Muscle layer of duodenum (tissue), 2 donors: ENCODE data around the gene TNFRSF18.

ENCODE experiments used
- H3K27ac ChIP-seq: one replicate; pipeline ENCODE4 v1.7.0; 2013; ENCODE audit warnings: mild to moderate bottlenecking, low read length
- H3K27me3 ChIP-seq: one replicate; pipeline ENCODE4 v1.7.0; 2013; ENCODE audit warnings: low read depth, mild to moderate bottlenecking, control low read depth, low read length
- H3K36me3 ChIP-seq, 2 donors: one replicate each; pipeline ENCODE4 v1.7.0; 2013; ENCODE audit warnings: low read length in 2 of 2, control low read depth in 1 of 2, mild to moderate bottlenecking in 1 of 2; ENCODE audit not compliant: insufficient read depth in 2 of 2, control insufficient read depth in 1 of 2
- H3K4me1 ChIP-seq, 2 donors: one replicate each; pipeline ENCODE4 v1.7.0; 2013; ENCODE audit warnings: low read length in 2 of 2, mild to moderate bottlenecking in 2 of 2, control low read depth in 1 of 2, moderate library complexity in 1 of 2; ENCODE audit not compliant: insufficient read depth in 2 of 2, control insufficient read depth in 1 of 2
- H3K4me3 ChIP-seq, 2 donors: one replicate each; pipeline ENCODE4 v1.7.0; 2013; ENCODE audit warnings: low read length in 2 of 2, low read depth in 1 of 2, mild to moderate bottlenecking in 1 of 2
- H3K9me3 ChIP-seq, 2 donors: one replicate each; pipeline ENCODE4 v1.7.0; 2013; ENCODE audit warnings: low read length in 2 of 2, control low read depth in 1 of 2, mild to moderate bottlenecking in 1 of 2; ENCODE audit not compliant: control insufficient read depth in 1 of 2
- donor health status: healthy.

TNFRSF18 gene

DNA sequence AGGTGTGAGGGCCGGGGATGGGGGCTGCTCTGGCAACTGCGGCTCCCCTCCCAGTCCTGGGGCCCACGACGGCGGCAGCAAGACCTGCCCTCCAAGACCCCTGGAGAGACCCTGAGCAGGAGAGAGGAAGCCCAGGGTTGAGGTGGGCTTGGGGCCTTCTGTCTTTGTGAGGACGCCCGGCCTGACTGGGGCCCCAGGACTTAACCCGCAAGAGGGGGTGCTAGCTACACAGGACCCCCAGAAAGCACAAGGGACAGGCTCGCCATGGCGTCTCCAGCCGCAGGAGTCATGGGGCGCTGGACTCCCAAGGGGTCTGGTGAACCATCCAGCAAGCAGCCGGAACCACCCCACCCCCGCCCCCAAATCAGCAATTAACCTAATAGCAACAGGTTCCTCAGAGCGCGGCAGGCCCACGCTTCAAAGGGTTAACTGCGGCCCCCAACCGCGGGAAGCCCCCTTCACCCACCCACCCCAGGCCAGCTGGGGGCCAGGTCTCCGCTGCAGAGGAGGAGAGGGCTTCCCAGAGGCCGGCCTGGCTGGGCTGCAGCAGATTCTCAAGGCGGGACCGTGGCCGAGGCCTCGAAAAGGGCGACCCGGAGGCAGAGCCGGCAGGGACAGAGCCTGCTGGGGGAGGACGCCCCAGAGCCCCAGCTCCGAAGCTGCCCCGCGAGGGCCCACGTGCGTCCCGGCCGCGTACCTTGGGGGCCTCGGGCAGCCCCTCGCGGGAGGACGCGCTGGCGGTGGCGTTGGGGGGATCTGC lies 39.6 kb upstream of the TNFRSF18 start:
- Histone ChIP-seq H3K27ac (no peak overlapping the region), H3K27me3 (peaks cover 5% of the 10 kb centered on the region), H3K9me3 (no peaks in the 10 kb centered on the region), H3K4me1 (peaks cover 0 to 6% of the 10 kb centered on the region in 2 donors), H3K36me3 (no peaks in the 10 kb centered on the region), H3K4me3 (no peak overlapping the region)

- H3K27ac ChIP-seq = no peak overlapping the region
- peaks cover 5% of the 10 kb centered on the region for H3K27me3 ChIP-seq
- H3K36me3 ChIP-seq = no peaks in the 10 kb centered on the region
- H3K9me3 ChIP-seq = no peaks in the 10 kb centered on the region
- H3K4me1 ChIP-seq = peaks cover 0 to 6% of the 10 kb centered on the region in 2 donors
- no peak overlapping the region for H3K4me3 ChIP-seq
Measured at GRCh38 chr1:1245178-1245816, 38.9 kb upstream of the TNFRSF18 start.

DNA sequence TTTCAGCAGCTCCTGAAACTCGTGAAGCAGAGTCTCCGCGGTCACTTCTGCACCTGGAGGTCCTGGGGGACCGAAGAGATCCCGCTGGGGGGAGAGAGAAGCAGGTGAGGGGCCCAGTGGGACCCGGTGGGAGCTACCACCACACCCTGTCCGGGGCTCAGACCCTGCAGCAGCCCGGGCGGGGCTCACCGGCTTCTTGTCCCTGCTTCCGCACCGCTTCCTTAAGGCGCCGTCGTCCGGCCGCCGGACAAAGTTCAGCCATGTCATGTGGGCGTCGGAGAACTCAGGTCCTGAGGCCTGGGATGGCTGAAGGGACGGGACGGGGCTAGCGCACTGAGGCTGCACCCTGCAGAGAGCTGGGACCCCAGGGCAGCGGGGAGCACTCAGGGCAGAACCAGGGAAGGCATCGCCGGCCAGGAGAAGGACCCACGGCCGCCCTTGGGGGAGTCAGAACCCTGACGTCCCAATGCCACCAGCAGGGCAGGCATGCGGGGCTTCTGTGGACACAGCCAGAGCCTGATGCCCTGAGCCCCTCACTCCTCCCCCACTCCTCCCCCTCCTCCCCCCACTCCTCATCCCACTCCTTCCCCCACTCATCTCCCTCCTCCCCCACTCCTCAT lies 37.9 kb upstream of the TNFRSF18 start:
- no peak overlapping the region for H3K4me3 ChIP-seq
- peaks cover 0 to 6% of the 10 kb centered on the region in 2 donors for H3K4me1 ChIP-seq
- no peaks in the 10 kb centered on the region for H3K9me3 ChIP-seq
- H3K27ac ChIP-seq = no peak overlapping the region
- H3K27me3 ChIP-seq = peaks cover 11% of the 10 kb centered on the region
- no peaks in the 10 kb centered on the region for H3K36me3 ChIP-seq

DNA sequence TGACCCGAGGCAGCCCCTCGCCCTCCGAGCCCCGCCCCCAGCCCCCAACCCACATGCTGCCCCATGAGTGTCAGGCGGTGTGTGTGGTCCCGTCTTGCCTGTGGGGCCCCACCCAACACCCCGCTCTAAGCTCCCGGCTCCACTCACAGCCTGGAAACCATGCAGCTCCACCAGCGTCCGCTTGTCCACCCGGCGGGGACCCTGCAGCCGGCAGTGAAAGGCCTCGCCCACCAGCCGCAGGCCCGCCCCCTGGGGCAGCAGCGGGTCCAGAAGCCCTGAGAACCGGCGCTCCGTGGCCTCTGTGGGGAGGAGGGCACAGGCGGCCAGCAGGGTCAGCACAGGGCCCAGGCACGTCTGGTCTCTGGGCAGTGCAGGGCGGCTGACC lies 37.4 kb upstream of the TNFRSF18 start:
- no peak overlapping the region for H3K4me3 ChIP-seq
- no peaks in the 10 kb centered on the region for H3K36me3 ChIP-seq
- peaks cover 0 to 6% of the 10 kb centered on the region in 2 donors for H3K4me1 ChIP-seq
- no peaks in the 10 kb centered on the region for H3K9me3 ChIP-seq
- H3K27ac ChIP-seq = no peak overlapping the region
- peaks cover 11% of the 10 kb centered on the region for H3K27me3 ChIP-seq

DNA sequence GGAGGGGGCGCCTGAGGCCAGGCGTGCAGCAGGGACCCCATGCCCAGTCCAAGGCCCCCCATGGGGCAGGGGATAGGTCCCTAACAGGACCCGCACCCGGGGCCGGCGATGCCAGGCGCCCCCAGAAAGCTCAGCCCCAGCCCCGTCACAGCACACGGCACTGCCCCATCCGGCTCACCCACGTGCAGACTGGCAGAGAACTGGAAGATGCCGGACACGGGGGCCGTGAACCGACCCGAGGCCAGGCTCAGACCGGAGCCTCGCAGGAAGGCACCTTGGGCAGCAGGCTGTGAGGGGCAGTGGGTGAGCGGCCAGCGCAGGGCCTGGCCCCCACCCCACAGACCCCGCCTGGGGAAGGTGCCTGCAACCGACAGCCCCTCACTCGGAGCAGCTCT lies 36.9 kb upstream of the TNFRSF18 start:
- Histone ChIP-seq H3K9me3 (no peaks in the 10 kb centered on the region), H3K27me3 (peaks cover 11% of the 10 kb centered on the region), H3K36me3 (no peaks in the 10 kb centered on the region), H3K4me1 (peaks cover 0 to 6% of the 10 kb centered on the region in 2 donors), H3K4me3 (no peak overlapping the region), H3K27ac (no peak overlapping the region)

DNA sequence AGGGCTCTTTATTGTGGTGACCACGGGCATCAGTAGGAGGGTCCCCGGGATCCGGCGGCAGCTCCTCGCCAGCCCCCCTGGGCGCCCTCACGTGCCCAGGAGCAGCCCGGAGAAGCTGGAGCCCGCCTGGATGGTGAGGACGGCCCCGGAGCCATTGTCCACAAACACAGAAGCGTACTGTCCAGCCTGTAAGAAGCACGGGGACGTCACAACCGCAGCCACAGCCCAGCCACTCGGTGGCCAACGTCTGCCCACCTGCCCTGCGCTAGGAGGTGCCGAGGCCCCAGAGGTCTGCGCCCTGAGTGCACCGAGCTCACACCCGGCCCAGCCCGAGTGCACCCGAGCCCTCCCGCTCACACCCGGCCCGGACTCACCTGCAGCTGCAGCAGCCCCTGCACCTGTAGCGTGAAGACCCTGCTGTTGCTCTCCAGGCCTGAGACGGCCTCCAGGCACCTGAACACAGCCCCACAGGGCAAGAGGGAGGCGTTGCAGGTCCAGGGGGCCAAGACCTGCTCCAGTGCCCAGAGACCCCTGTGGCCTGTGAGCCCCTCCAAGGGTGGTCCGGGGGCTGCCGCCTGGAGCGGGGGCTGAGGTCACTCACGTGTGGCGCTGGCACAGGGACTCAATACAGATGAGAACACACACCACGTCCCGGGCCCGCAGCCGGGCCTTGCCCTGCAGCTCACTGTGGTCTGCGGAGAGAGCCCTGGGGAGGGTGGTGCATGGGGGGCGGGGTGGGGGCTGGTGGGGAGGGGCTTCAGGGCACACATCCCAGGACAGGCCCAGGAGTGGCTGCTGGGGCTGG lies 36.3 kb upstream of the TNFRSF18 start:
- no peak overlapping the region for H3K4me3 ChIP-seq
- no peaks in the 10 kb centered on the region for H3K9me3 ChIP-seq
- peaks cover 0 to 6% of the 10 kb centered on the region in 2 donors for H3K4me1 ChIP-seq
- H3K36me3 ChIP-seq = no peaks in the 10 kb centered on the region
- H3K27ac ChIP-seq = no peak overlapping the region
- peaks cover 10% of the 10 kb centered on the region for H3K27me3 ChIP-seq

DNA sequence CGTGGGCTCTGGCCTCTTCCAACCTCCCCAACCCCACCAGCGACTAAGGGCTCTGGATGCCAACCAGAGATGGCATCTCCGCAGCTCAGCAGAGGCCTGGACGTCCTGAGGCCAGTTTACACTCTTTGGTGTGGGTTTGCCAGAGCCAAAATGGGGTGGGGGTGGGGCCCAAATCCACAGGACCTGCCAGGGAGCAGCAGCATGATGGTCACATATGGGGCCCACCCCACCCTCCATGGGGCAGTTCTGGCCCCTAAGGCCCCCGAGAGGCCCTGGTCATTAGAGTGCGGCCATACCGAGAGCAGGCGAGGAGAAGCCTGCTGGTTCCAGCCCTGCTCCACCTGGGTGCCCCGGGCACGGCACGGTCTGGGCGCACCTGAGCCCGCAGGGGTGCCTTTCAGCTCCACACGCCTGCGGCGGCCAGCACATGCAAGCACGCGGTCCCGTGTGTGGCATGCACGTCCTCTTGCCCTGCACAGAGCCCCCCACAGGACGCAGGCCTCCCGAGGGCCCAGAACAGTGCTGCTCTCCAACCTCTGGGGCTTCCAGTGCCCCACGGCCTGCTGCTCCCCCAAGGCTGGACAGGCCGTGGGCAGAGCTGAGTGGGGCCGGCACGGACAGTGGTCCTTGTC lies 35.3 kb upstream of the TNFRSF18 start:
- H3K9me3 ChIP-seq = no peaks in the 10 kb centered on the region
- peaks cover 5% of the 10 kb centered on the region for H3K27me3 ChIP-seq
- H3K4me3 ChIP-seq = no peak overlapping the region
- H3K27ac ChIP-seq = no peak overlapping the region
- peaks cover 0 to 6% of the 10 kb centered on the region in 2 donors for H3K4me1 ChIP-seq
- no peaks in the 10 kb centered on the region for H3K36me3 ChIP-seq

- peaks cover 5% of the 10 kb centered on the region for H3K27me3 ChIP-seq
- no peaks in the 10 kb centered on the region for H3K9me3 ChIP-seq
- peaks cover 0 to under 1% of the 10 kb centered on the region in 2 donors for H3K4me1 ChIP-seq
- H3K4me3 ChIP-seq = no peak overlapping the region
- no peak overlapping the region for H3K27ac ChIP-seq
- H3K36me3 ChIP-seq = no peaks in the 10 kb centered on the region
Measured at GRCh38 chr1:1240822-1241587, 34.6 kb upstream of the TNFRSF18 start.

DNA sequence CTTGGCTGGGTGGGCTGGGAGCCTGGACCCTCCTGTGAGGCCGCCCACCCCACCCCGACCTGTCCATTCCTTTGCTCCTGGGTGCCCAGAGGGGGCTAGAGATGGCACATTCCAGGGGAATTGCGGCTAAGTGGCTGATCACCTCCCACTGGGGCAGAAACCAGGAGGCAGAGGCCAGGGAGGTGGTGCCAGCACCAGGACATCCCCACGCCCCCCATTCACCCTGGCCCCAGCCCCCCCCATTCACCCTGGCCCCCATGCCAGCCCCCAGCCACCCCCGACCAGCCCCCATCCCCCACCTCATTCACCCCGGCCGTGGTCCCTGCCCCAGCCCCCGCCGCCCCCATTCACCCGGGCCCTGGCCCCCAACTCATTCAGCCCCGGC lies 33.9 kb upstream of the TNFRSF18 start:
- no peak overlapping the region for H3K4me3 ChIP-seq
- peaks cover 0 to under 1% of the 10 kb centered on the region in 2 donors for H3K36me3 ChIP-seq
- H3K9me3 ChIP-seq = no peaks in the 10 kb centered on the region
- H3K27me3 ChIP-seq = peaks cover 5% of the 10 kb centered on the region
- no peak overlapping the region for H3K27ac ChIP-seq
- no peaks in the 10 kb centered on the region for H3K4me1 ChIP-seq

DNA sequence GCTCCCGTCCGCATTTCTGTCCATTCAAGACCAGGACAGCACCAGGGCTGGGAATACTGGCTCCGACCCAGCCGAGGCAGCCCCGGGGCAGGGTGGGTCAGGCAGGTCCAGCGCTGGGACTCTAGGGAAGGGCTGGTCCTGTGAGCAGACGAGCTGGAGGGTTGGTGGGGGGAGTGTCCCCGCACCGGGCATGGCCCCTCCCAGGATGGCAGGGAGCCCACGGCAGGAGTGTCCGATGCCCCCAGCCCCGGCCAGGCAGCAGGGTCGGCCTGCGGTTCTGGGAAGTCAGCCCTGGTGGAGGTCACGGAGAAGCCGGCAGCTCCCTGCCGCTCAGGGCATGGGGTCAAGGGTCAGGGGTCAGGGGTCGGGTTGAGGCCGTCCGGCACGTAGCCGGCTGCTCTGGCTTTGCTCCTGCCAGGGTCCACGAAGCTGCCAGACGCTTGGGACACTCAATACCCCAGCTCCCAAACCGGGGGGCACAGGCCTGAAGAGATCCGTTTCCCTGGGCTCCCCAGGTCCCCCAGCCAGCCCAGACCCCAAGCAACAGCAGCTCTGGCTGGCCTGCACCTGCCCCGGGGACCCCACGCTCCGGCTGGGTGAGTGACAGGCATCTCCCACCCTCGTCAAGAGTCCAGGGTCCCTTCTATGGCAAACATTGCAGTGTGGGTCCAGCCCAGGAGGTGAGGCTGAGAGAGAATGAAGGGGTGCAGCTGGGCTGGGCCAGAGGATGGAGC lies 33.4 kb upstream of the TNFRSF18 start:
- no peak overlapping the region for H3K27ac ChIP-seq
- H3K4me1 ChIP-seq = no peaks in the 10 kb centered on the region
- peaks cover 0 to 6% of the 10 kb centered on the region in 2 donors for H3K36me3 ChIP-seq
- peaks cover 5% of the 10 kb centered on the region for H3K27me3 ChIP-seq
- H3K4me3 ChIP-seq = no peak overlapping the region
- H3K9me3 ChIP-seq = no peaks in the 10 kb centered on the region
